ENCODE data around the gene PMS1. TPM values are rescaled to one million over a fixed set of nuclear protein-coding genes. Genes with fewer than 3 reads are reported as not detected.
"Not testable (repeated sequence)": the region's sequence is repeated elsewhere in the genome, so short reads cannot be mapped to it uniquely, and the experiment has no call there.

PMS1 gene
- total RNA-seq, 3 donors from 2014 or later (not counting 1 experiment from before 2014, with no cell fraction given), result 28.9 to 32.3 (median 29.1) TPM

- Histone ChIP-seq H3K4me1 (ENCODE audit: control insufficient read depth, insufficient read depth, low read length) (no peaks in the 10 kb centered on the region), H3K36me3 (ENCODE audit: control insufficient read depth, insufficient read depth, low read length) (peaks cover 5% of the 10 kb centered on the region), H3K4me3 (ENCODE audit: low read length) (no peak overlapping the region), H3K27me3 (ENCODE audit: control insufficient read depth, insufficient read depth, low read length) (no peaks in the 10 kb centered on the region), H3K27ac (ENCODE audit: low read length) (no peak overlapping the region), H3K9me3 (ENCODE audit: control insufficient read depth, insufficient read depth, low read length) (no peaks in the 10 kb centered on the region)
- Mint-ChIP-seq H3K36me3 (no peaks in the 10 kb centered on the region), H3K9me3 (no peaks in the 10 kb centered on the region), H3K27ac (no peak overlapping the region), H3K4me3 (no peak overlapping the region), H3K27me3 (ENCODE audit: low read depth in 2 of 2) (no peaks in the 10 kb centered on the region), H3K4me1 (peaks cover 4 to 11% of the 10 kb centered on the region in 2 donors)
- WGBS (ENCODE audit: insufficient coverage), result 100% methylated on average over 4 of the region's 5 CpGs
- no peak for TF ChIP-seq CTCF (IDR thresholded peaks at IDR 0.05)
- no peak for ATAC-seq
- no peak for DNase-seq
- intact Hi-C loops (cut with micrococcal nuclease), result no loop called here
Observed at GRCh38 chr2:189826039-189826438, 41.8 kb downstream of the PMS1 start.

DNA sequence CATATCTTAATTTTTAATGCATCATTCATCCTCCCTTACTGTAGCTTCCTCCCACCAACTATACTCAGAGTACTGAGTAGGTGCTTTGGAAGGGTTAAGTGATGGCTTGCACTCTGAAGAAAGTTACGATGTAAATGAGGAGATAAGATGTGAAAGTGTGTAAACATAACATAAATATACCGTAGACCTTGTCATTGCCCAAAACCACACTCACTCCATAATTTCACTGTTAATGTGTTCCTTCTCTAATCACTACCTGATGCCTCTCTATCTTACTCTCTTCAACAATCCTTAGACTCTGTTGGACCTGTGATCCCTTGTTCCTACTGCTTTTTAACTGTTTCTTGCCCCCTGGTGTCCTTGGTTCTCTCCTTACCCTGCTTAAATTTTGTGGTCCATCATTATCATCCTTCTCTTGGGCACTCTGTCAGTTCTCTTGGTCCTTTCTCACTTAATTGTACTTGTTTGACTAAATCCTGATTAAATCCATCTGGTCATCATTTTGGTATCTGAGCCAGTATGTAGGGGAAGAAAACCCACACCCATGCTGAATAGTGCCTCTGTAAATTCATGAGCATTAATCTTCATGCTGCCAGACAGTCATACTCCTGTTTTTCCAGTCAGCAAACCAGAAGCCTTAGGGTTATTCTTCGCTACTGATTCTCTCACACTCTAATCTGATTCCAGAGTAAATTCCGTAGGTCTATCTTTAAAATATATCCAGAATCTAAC lies 45.0 kb downstream of the PMS1 start:
- no peaks in the 10 kb centered on the region for H3K36me3 Mint-ChIP-seq
- TF ChIP-seq CTCF (IDR thresholded peaks at IDR 0.05), result no peak
- no peak overlapping the region for H3K27ac ChIP-seq (ENCODE audit: low read length)
- intact Hi-C loops (cut with micrococcal nuclease), result no loop called here
- H3K27me3 ChIP-seq (ENCODE audit: control insufficient read depth, insufficient read depth, low read length), result no peaks in the 10 kb centered on the region
- H3K27me3 Mint-ChIP-seq (ENCODE audit: low read depth in 2 of 2), result no peaks in the 10 kb centered on the region
- DNase-seq (no peak), ATAC-seq (no peak)
- peaks cover 5% of the 10 kb centered on the region for H3K36me3 ChIP-seq (ENCODE audit: control insufficient read depth, insufficient read depth, low read length)
- H3K4me3 ChIP-seq (ENCODE audit: low read length), result no peak overlapping the region
- 93% methylated on average over 3 of the region's 4 CpGs for WGBS (ENCODE audit: insufficient coverage)
- H3K27ac Mint-ChIP-seq, result no peak overlapping the region
- H3K9me3 Mint-ChIP-seq, result no peaks in the 10 kb centered on the region
- H3K4me3 Mint-ChIP-seq, result no peak overlapping the region
- H3K9me3 ChIP-seq (ENCODE audit: control insufficient read depth, insufficient read depth, low read length), result no peaks in the 10 kb centered on the region
- H3K4me1 ChIP-seq (ENCODE audit: control insufficient read depth, insufficient read depth, low read length), result no peaks in the 10 kb centered on the region
- peaks cover 4 to 11% of the 10 kb centered on the region in 2 donors for H3K4me1 Mint-ChIP-seq

- ATAC-seq (no peak), DNase-seq (no peak)
- Histone ChIP-seq H3K9me3 (ENCODE audit: control insufficient read depth, insufficient read depth, low read length) (no peaks in the 10 kb centered on the region), H3K27ac (ENCODE audit: low read length) (no peak overlapping the region), H3K4me1 (ENCODE audit: control insufficient read depth, insufficient read depth, low read length) (no peaks in the 10 kb centered on the region), H3K4me3 (ENCODE audit: low read length) (no peak overlapping the region), H3K27me3 (ENCODE audit: control insufficient read depth, insufficient read depth, low read length) (no peaks in the 10 kb centered on the region), H3K36me3 (ENCODE audit: control insufficient read depth, insufficient read depth, low read length) (peaks cover 5% of the 10 kb centered on the region)
- no peaks in the 10 kb centered on the region for H3K36me3 Mint-ChIP-seq
- H3K9me3 Mint-ChIP-seq, result no peaks in the 10 kb centered on the region
- TF ChIP-seq CTCF (IDR thresholded peaks at IDR 0.05), result no peak
- WGBS (ENCODE audit: insufficient coverage), result 100% methylated on average over 1 of the region's 1 CpG
- no peak overlapping the region for H3K27ac Mint-ChIP-seq
- intact Hi-C loops (cut with micrococcal nuclease), result no loop called here
- H3K4me3 Mint-ChIP-seq, result no peak overlapping the region
- H3K27me3 Mint-ChIP-seq (ENCODE audit: low read depth in 2 of 2), result no peaks in the 10 kb centered on the region
- peaks cover 4 to 11% of the 10 kb centered on the region in 2 donors for H3K4me1 Mint-ChIP-seq
Observed at GRCh38 chr2:189830510-189830909, 46.3 kb downstream of the PMS1 start.

DNA sequence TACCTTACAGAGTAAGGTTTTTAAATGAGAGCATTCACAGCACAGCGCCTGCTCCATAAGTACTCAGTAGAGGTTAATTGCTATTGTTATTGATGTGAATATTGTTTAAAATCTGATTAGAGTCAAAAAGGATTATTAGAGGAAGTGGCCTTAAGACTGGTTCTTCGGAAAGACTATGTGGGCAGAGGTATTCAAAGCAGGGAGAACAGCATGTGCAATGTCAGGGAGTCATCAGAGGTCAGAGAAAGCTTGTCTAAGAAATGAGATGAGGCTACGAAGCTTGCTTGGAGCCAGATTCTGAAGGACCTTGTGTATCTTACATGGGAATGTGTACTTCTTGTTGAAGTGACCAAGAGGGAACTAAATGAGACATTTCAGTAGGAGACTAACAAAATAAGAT lies 49.8 kb downstream of the PMS1 start:
- Mint-ChIP-seq H3K27ac (no peak overlapping the region), H3K4me1 (peaks cover 0 to 10% of the 10 kb centered on the region in 2 donors), H3K4me3 (no peak overlapping the region), H3K9me3 (no peaks in the 10 kb centered on the region), H3K36me3 (no peaks in the 10 kb centered on the region), H3K27me3 (ENCODE audit: low read depth in 2 of 2) (no peaks in the 10 kb centered on the region)
- no peaks in the 10 kb centered on the region for H3K27me3 ChIP-seq (ENCODE audit: control insufficient read depth, insufficient read depth, low read length)
- no peak for TF ChIP-seq CTCF (IDR thresholded peaks at IDR 0.05)
- DNase-seq (no peak), ATAC-seq (no peak)
- no peaks in the 10 kb centered on the region for H3K9me3 ChIP-seq (ENCODE audit: control insufficient read depth, insufficient read depth, low read length)
- H3K36me3 ChIP-seq (ENCODE audit: control insufficient read depth, insufficient read depth, low read length), result peaks cover 2% of the 10 kb centered on the region
- WGBS (ENCODE audit: insufficient coverage), result 97% methylated on average over 3 of the region's 3 CpGs
- no peak overlapping the region for H3K27ac ChIP-seq (ENCODE audit: low read length)
- H3K4me1 ChIP-seq (ENCODE audit: control insufficient read depth, insufficient read depth, low read length), result no peaks in the 10 kb centered on the region
- intact Hi-C loops (cut with micrococcal nuclease), result no loop called here
- no peak overlapping the region for H3K4me3 ChIP-seq (ENCODE audit: low read length)

DNA sequence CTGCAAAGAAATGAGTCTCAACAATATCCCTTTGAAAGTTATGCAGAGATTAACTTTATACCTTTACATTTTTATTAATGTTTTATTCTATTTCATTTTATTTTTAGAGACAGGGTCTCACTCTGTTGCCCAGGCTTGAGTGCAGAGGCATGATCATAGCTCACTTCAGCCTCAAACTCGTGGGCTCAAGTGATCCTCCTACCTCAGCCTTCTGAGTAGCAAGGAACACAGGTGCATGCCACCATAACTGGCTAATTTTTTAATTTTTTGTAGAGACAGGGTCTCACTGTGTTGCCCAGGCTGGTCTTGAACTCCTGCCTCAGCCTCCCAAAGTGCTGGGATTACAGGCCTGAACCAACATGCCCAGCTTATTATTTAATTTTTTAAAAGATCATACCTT lies 50.4 kb downstream of the PMS1 start:
- intact Hi-C loops (cut with micrococcal nuclease); ATAC-seq; H3K36me3 ChIP-seq (ENCODE audit: control insufficient read depth, insufficient read depth, low read length); H3K4me1 Mint-ChIP-seq; DNase-seq; H3K27me3 ChIP-seq (ENCODE audit: control insufficient read depth, insufficient read depth, low read length); H3K27ac Mint-ChIP-seq; H3K4me1 ChIP-seq (ENCODE audit: control insufficient read depth, insufficient read depth, low read length); H3K9me3 Mint-ChIP-seq; H3K4me3 Mint-ChIP-seq; H3K27ac ChIP-seq (ENCODE audit: low read length); H3K9me3 ChIP-seq (ENCODE audit: control insufficient read depth, insufficient read depth, low read length); H3K36me3 Mint-ChIP-seq; H3K27me3 Mint-ChIP-seq (ENCODE audit: low read depth in 2 of 2); H3K4me3 ChIP-seq (ENCODE audit: low read length): not testable (repeated sequence)
- 96% methylated on average over 1 of the region's 1 CpG for WGBS (ENCODE audit: insufficient coverage)
